ENCODE results near the gene WT1. TPM values are rescaled to one million over a fixed set of nuclear protein-coding genes. Genes with fewer than 3 reads are reported as not detected.

Gene WT1
- total and polyA plus RNA-seq, 2 of the 13 experiments (the other 11 are each of a cell fraction or from before 2014, with no cell fraction given), result 0.15 to 0.31 TPM

DNA sequence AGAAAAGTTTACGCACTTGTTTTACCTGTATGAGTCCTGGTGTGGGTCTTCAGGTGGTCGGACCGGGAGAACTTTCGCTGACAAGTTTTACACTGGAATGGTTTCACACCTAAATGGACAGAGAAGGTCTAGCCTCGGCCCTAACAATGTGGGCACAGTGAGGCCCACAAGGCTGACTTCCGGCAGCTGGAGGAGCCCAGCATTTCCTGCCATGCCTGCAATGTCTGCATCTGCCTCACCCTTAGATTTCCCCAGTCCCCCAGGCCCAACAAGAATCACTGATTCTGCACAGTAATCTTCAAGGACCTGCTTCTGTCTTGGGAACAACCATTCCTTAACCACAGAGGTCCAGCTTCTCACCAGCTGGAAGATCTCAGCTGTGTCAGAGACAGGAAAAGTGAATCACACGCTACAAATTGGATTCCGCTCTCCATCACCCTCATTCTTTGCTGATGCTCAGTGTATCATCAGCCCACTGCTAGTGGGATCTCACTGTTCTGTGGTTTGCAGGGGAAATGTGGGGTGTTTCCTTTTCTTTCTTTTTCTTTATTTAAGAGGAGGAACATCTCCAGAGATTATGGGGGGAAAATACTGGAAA lies 43.3 kb downstream of the WT1 start:
- Histone ChIP-seq H3K27me3 (ENCODE audit: control insufficient read depth in 1 of 2, insufficient read depth in 2 of 2, low read length in 2 of 2) (peaks cover 0 to 11% of the 10 kb centered on the region in 2 experiments; a peak in 2 of 5 replicates), H3K4me3 (replicated peaks in 1 of 3; ENCODE audit: insufficient read depth in 1 of 3, low read depth in 2 of 3, low read length in 3 of 3) (no peak overlapping the region), H2AFZ (ENCODE audit: low read length) (no peak overlapping the region), H3K79me2 (ENCODE audit: insufficient read depth, low read length) (no peaks in the 10 kb centered on the region), H3K9ac (ENCODE audit: insufficient read depth, low read depth, low read length) (no peak overlapping the region), H3K27ac (ENCODE audit: extremely low read length, insufficient read depth, low read length) (no peak overlapping the region), H3K9me3 (ENCODE audit: low read length) (no peaks in the 10 kb centered on the region), H3K4me1 (ENCODE audit: insufficient read depth, low read length) (no peaks in the 10 kb centered on the region), H4K20me1 (ENCODE audit: insufficient read depth, low read length) (no peaks in the 10 kb centered on the region), H3K4me2 (ENCODE audit: low read depth, low read length) (no peak overlapping the region), H3K36me3 (replicated peaks in 1 of 2; ENCODE audit: control insufficient read depth in 1 of 2, insufficient read depth in 2 of 2, low read length in 2 of 2) (no peaks in the 10 kb centered on the region)
- ChIA-PET POLR2A (no interaction called here), CTCF (ENCODE audit: low intra/inter-chr PET ratio, low total read pairs) (no interaction called here)
- DNase-seq (ENCODE audit: low spot score) (no peak), FAIRE-seq (no peak), ATAC-seq (no peak)
- WGBS (ENCODE audit: low lambda C conversion rate), result 15% methylated on average over 8 of the region's 8 CpGs
- in situ Hi-C loops (cut with HindIII; ENCODE audit: extremely low pct_ligation_motif_present, low pct_unique_long_range_greater_than_20kb) (no loop called here), intact Hi-C loops (cut with micrococcal nuclease; ENCODE audit: unreplicated experiment) (no loop called here)
- BruUV-seq (replicated peaks), result no TSS peak
- TF ChIP-seq, protein P1, sequence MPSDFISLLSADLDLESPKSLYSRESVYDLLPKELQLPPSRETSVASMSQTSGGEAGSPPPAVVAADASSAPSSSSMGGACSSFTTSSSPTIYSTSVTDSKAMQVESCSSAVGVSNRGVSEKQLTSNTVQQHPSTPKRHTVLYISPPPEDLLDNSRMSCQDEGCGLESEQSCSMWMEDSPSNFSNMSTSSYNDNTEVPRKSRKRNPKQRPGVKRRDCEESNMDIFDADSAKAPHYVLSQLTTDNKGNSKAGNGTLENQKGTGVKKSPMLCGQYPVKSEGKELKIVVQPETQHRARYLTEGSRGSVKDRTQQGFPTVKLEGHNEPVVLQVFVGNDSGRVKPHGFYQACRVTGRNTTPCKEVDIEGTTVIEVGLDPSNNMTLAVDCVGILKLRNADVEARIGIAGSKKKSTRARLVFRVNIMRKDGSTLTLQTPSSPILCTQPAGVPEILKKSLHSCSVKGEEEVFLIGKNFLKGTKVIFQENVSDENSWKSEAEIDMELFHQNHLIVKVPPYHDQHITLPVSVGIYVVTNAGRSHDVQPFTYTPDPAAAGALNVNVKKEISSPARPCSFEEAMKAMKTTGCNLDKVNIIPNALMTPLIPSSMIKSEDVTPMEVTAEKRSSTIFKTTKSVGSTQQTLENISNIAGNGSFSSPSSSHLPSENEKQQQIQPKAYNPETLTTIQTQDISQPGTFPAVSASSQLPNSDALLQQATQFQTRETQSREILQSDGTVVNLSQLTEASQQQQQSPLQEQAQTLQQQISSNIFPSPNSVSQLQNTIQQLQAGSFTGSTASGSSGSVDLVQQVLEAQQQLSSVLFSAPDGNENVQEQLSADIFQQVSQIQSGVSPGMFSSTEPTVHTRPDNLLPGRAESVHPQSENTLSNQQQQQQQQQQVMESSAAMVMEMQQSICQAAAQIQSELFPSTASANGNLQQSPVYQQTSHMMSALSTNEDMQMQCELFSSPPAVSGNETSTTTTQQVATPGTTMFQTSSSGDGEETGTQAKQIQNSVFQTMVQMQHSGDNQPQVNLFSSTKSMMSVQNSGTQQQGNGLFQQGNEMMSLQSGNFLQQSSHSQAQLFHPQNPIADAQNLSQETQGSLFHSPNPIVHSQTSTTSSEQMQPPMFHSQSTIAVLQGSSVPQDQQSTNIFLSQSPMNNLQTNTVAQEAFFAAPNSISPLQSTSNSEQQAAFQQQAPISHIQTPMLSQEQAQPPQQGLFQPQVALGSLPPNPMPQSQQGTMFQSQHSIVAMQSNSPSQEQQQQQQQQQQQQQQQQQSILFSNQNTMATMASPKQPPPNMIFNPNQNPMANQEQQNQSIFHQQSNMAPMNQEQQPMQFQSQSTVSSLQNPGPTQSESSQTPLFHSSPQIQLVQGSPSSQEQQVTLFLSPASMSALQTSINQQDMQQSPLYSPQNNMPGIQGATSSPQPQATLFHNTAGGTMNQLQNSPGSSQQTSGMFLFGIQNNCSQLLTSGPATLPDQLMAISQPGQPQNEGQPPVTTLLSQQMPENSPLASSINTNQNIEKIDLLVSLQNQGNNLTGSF (CRISPR knock-in tag; IDR thresholded peaks at IDR 0.05), result no peak
- TF ChIP-seq ZFYVE20 (CRISPR knock-in tag; IDR thresholded peaks at IDR 0.05; ENCODE audit: borderline replicate concordance, low read depth) (no peak), DNMT3B (CRISPR knock-in tag; conservative IDR thresholded peaks at IDR 0.05) (no peak), EZH2 (conservative IDR thresholded peaks at IDR 0.05; ENCODE audit: low read depth, low read length) (no peak), TSC22D2 (CRISPR knock-in tag; IDR thresholded peaks at IDR 0.05; ENCODE audit: borderline replicate concordance) (no peak), MEF2D (CRISPR knock-in tag; IDR thresholded peaks at IDR 0.05) (no peak), ZNF317 (CRISPR knock-in tag; IDR thresholded peaks at IDR 0.05) (no peak)
- TF ChIP-seq, protein P2, sequence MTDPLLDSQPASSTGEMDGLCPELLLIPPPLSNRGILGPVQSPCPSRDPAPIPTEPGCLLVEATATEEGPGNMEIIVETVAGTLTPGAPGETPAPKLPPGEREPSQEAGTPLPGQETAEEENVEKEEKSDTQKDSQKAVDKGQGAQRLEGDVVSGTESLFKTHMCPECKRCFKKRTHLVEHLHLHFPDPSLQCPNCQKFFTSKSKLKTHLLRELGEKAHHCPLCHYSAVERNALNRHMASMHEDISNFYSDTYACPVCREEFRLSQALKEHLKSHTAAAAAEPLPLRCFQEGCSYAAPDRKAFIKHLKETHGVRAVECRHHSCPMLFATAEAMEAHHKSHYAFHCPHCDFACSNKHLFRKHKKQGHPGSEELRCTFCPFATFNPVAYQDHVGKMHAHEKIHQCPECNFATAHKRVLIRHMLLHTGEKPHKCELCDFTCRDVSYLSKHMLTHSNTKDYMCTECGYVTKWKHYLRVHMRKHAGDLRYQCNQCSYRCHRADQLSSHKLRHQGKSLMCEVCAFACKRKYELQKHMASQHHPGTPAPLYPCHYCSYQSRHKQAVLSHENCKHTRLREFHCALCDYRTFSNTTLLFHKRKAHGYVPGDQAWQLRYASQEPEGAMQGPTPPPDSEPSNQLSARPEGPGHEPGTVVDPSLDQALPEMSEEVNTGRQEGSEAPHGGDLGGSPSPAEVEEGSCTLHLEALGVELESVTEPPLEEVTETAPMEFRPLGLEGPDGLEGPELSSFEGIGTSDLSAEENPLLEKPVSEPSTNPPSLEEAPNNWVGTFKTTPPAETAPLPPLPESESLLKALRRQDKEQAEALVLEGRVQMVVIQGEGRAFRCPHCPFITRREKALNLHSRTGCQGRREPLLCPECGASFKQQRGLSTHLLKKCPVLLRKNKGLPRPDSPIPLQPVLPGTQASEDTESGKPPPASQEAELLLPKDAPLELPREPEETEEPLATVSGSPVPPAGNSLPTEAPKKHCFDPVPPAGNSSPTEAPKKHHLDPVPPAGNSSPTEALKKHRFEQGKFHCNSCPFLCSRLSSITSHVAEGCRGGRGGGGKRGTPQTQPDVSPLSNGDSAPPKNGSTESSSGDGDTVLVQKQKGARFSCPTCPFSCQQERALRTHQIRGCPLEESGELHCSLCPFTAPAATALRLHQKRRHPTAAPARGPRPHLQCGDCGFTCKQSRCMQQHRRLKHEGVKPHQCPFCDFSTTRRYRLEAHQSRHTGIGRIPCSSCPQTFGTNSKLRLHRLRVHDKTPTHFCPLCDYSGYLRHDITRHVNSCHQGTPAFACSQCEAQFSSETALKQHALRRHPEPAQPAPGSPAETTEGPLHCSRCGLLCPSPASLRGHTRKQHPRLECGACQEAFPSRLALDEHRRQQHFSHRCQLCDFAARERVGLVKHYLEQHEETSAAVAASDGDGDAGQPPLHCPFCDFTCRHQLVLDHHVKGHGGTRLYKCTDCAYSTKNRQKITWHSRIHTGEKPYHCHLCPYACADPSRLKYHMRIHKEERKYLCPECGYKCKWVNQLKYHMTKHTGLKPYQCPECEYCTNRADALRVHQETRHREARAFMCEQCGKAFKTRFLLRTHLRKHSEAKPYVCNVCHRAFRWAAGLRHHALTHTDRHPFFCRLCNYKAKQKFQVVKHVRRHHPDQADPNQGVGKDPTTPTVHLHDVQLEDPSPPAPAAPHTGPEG (CRISPR knock-in tag; IDR thresholded peaks at IDR 0.05), result no peak
- TF ChIP-seq, protein P3, sequence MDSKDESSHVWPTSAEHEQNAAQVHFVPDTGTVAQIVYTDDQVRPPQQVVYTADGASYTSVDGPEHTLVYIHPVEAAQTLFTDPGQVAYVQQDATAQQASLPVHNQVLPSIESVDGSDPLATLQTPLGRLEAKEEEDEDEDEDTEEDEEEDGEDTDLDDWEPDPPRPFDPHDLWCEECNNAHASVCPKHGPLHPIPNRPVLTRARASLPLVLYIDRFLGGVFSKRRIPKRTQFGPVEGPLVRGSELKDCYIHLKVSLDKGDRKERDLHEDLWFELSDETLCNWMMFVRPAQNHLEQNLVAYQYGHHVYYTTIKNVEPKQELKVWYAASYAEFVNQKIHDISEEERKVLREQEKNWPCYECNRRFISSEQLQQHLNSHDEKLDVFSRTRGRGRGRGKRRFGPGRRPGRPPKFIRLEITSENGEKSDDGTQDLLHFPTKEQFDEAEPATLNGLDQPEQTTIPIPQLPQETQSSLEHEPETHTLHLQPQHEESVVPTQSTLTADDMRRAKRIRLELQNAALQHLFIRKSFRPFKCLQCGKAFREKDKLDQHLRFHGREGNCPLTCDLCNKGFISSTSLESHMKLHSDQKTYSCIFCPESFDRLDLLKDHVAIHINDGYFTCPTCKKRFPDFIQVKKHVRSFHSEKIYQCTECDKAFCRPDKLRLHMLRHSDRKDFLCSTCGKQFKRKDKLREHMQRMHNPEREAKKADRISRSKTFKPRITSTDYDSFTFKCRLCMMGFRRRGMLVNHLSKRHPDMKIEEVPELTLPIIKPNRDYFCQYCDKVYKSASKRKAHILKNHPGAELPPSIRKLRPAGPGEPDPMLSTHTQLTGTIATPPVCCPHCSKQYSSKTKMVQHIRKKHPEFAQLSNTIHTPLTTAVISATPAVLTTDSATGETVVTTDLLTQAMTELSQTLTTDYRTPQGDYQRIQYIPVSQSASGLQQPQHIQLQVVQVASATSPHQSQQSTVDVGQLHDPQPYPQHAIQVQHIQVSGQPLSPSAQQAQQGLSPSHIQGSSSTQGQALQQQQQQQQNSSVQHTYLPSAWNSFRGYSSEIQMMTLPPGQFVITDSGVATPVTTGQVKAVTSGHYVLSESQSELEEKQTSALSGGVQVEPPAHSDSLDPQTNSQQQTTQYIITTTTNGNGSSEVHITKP (CRISPR knock-in tag; IDR thresholded peaks at IDR 0.05; ENCODE audit: low read depth), result no peak

Data from HepG2 (cell line).